HL-60 (cell line): ENCODE measurements around the gene DIDO1.

Experiments used
- CTCF ChIP-seq: IDR thresholded peaks from one replicate; pipeline ENCODE4 v1.5.1; 2011; ENCODE audit warnings: low read length, control low read depth, inconsistent platforms; ENCODE audit not compliant: insufficient read depth
- GABPA ChIP-seq: IDR thresholded peaks from 2 replicates; pipeline ENCODE4 v1.6.1; 2012; ENCODE audit warnings: low read depth
- POLR2AphosphoS5 ChIP-seq: IDR thresholded peaks from 2 replicates; pipeline ENCODE4 v1.6.1; 2012; ENCODE audit warnings: low read depth
- REST ChIP-seq: IDR thresholded peaks from 2 replicates; pipeline ENCODE4 v1.6.1; 2012; ENCODE audit warnings: low read depth; ENCODE audit not compliant: insufficient replicate concordance
- SPI1 ChIP-seq: IDR thresholded peaks from 2 replicates; pipeline ENCODE4 v1.6.1; 2012; ENCODE audit warnings: low read depth, mild to moderate bottlenecking, borderline replicate concordance

- TF ChIP-seq CTCF: no peak
- no peak for TF ChIP-seq POLR2AphosphoS5
- TF ChIP-seq REST: no peak
- no peak for TF ChIP-seq GABPA
- TF ChIP-seq SPI1: no peak
Observed at GRCh38 chr20:62894261-62894660, 32.0 kb downstream of the DIDO1 start.
